Measurements from ENCODE around the gene SLC24A3. TPM values are rescaled to one million over a fixed set of nuclear protein-coding genes. Genes with fewer than 3 reads are reported as not detected.

Gene SLC24A3
- total and polyA plus RNA-seq, 2 of the 13 experiments (the other 11 are each of a cell fraction or from before 2014, with no cell fraction given), result not detected

GRCh38 chr20:19620446-19620845 is 408.0 kb downstream of the SLC24A3 start (continued):
- TF ChIP-seq MIER3 (CRISPR knock-in tag; IDR thresholded peaks at IDR 0.05; ENCODE audit: borderline replicate concordance) (no peak), GLMP (CRISPR knock-in tag; IDR thresholded peaks at IDR 0.05; ENCODE audit: borderline replicate concordance) (no peak), ARID2 (CRISPR knock-in tag; IDR thresholded peaks at IDR 0.05; ENCODE audit: borderline replicate concordance) (no peak), UBTF (CRISPR knock-in tag; IDR thresholded peaks at IDR 0.05) (no peak), GFI1 (CRISPR knock-in tag; IDR thresholded peaks at IDR 0.05; ENCODE audit: borderline replicate concordance) (no peak), FOSL2 (CRISPR knock-in tag; IDR thresholded peaks at IDR 0.05) (peak; percentile 71), ERF (CRISPR knock-in tag; IDR thresholded peaks at IDR 0.05) (peak; percentile 67; the same call in 1 of the 2 replicates), MEIS2 (CRISPR knock-in tag; IDR thresholded peaks at IDR 0.05) (no peak), SMAD9 (CRISPR knock-in tag; IDR thresholded peaks at IDR 0.05) (no peak), PRPF4 (IDR thresholded peaks at IDR 0.05; ENCODE audit: low read depth, low read length, poor library complexity, severe bottlenecking) (no peak), RCOR2 (CRISPR knock-in tag; IDR thresholded peaks at IDR 0.05) (no peak), RNF219 (CRISPR knock-in tag; IDR thresholded peaks at IDR 0.05) (no peak), ZNF746 (CRISPR knock-in tag; IDR thresholded peaks at IDR 0.05) (no peak), IRF1 (CRISPR knock-in tag; IDR thresholded peaks at IDR 0.05; ENCODE audit: low read depth) (no peak), HES4 (CRISPR knock-in tag; IDR thresholded peaks at IDR 0.05; ENCODE audit: borderline replicate concordance) (no peak), STAT5B (CRISPR knock-in tag; IDR thresholded peaks at IDR 0.05) (no peak), ZNF781 (CRISPR knock-in tag; IDR thresholded peaks at IDR 0.05; ENCODE audit: borderline replicate concordance, not compliant biosample characterization) (no peak), RARG (CRISPR knock-in tag; IDR thresholded peaks at IDR 0.05; ENCODE audit: low read depth) (no peak), DR1 (CRISPR knock-in tag; IDR thresholded peaks at IDR 0.05) (no peak), NFKB2 (CRISPR knock-in tag; IDR thresholded peaks at IDR 0.05; ENCODE audit: borderline replicate concordance) (no peak), ZFP1 (CRISPR knock-in tag; IDR thresholded peaks at IDR 0.05) (no peak), ZNF772 (CRISPR knock-in tag; IDR thresholded peaks at IDR 0.05) (no peak), MTA3 (CRISPR knock-in tag; IDR thresholded peaks at IDR 0.05) (no peak), TFE3 (CRISPR knock-in tag; IDR thresholded peaks at IDR 0.05) (0 out of 2 replicates have a peak, but pooled peaks have one; percentile 12), TOPORS (CRISPR knock-in tag; IDR thresholded peaks at IDR 0.05) (no peak)
